H1 (cell line): Measurements from ENCODE around the gene VEPH1. TPM values are rescaled to one million over a fixed set of nuclear protein-coding genes. Genes with fewer than 3 reads are reported as not detected.

Source experiments
- CTCF ChIA-PET: fragments of 300-600 bp; sonication (Branson Sonifier 250); formaldehyde crosslinking; loops from one replicate; lab custom pipeline; 2021; ENCODE audit not compliant: partially characterized antibody; lab: Charles Lee
- POLR2A ChIA-PET: fragments of 300-600 bp; sonication (Branson Sonifier 250); formaldehyde crosslinking; loops from one replicate; lab custom pipeline; 2021; ENCODE audit warnings: inconsistent platforms; ENCODE audit not compliant: partially characterized antibody; lab: Charles Lee
- DNase-seq, 2 experiments: peaks; one replicate each; pipeline versions ENCODE4 v3.0.0 to v3.0.0-alpha.2; 2010 to 2022; ENCODE audit warnings: low spot score in 2 of 2, low read depth in 1 of 2, mixed read lengths in 1 of 2
- FAIRE-seq: peaks from 2 replicates; lab custom pipeline; 2011; peaks lifted over from hg19 to GRCh38; lab: Jason Lieb, UNC
- H2AFZ ChIP-seq: 2 replicates; pipeline ENCODE4 v1.8.1; 2012; ENCODE audit warnings: low read length, inconsistent platforms
- H2AK5ac ChIP-seq: 2 replicates; pipeline ENCODE4 v1.6.1; 2013; ENCODE audit warnings: low read depth, low read length
- H2BK120ac ChIP-seq: replicated peaks from 2 replicates; pipeline ENCODE3; 2013; ENCODE audit warnings: low read depth, low read length, inconsistent platforms
- H2BK12ac ChIP-seq: 2 replicates; pipeline ENCODE4 v1.6.1; 2013; ENCODE audit warnings: low read depth, low read length
- H2BK15ac ChIP-seq: 2 replicates; pipeline ENCODE4 v1.6.1; 2013; ENCODE audit warnings: low read length
- H2BK20ac ChIP-seq: 2 replicates; pipeline ENCODE4 v1.6.1; 2013; ENCODE audit warnings: low read length
- H2BK5ac ChIP-seq: 2 replicates; pipeline ENCODE4 v1.6.1; 2013; ENCODE audit warnings: low read depth, low read length
- H3K14ac ChIP-seq: 2 replicates; pipeline ENCODE4 v1.6.1; 2013; ENCODE audit warnings: inconsistent platforms; ENCODE audit not compliant: insufficient read length
- H3K18ac ChIP-seq: 2 replicates; pipeline ENCODE4 v1.6.1; 2013; ENCODE audit warnings: low read length; ENCODE audit errors: extremely low read depth
- H3K23ac ChIP-seq: 2 replicates; pipeline ENCODE4 v1.6.1; 2013; ENCODE audit warnings: inconsistent platforms; ENCODE audit not compliant: insufficient read length
- H3K23me2 ChIP-seq: 2 replicates; pipeline ENCODE4 v1.6.1; 2013; ENCODE audit warnings: low read depth, low read length
- H3K27ac ChIP-seq: 2 replicates; pipeline ENCODE4 v1.6.1; 2011; ENCODE audit warnings: low read depth, low read length, inconsistent platforms
- H3K27me3 ChIP-seq, 4 experiments: replicated peaks in 1 of 4; 1 replicate in 1 of 4; 2 replicates in 3 of 4; pipeline versions ENCODE4 v1.6.1 to v1.8.1; 2011 to 2013; ENCODE audit warnings: low read length in 3 of 4, mild to moderate bottlenecking in 3 of 4, inconsistent platforms in 2 of 4, mixed read lengths in 2 of 4, moderate library complexity in 1 of 4; ENCODE audit not compliant: control insufficient read depth in 3 of 4, insufficient read depth in 3 of 4; ENCODE audit errors: extremely low read depth in 1 of 4
- H3K36me3 ChIP-seq, 4 experiments: 2 replicates each; pipeline versions ENCODE4 v1.6.1 to v1.8.1; 2011 to 2013; ENCODE audit warnings: mild to moderate bottlenecking in 4 of 4, low read length in 3 of 4, moderate library complexity in 2 of 4, control low read depth in 1 of 4, inconsistent platforms in 1 of 4; ENCODE audit not compliant: insufficient read depth in 4 of 4, control insufficient read depth in 2 of 4
- H3K4ac ChIP-seq: replicated peaks from 2 replicates; pipeline ENCODE3; 2013; ENCODE audit warnings: low read length, low read depth, mixed read lengths, inconsistent platforms; ENCODE audit not compliant: insufficient read length
- H3K4me1 ChIP-seq, 4 experiments: replicated peaks in 1 of 4; 1 replicate in 1 of 4; 2 replicates in 3 of 4; pipeline versions ENCODE4 v1.6.1 to v1.8.1; 2011 to 2013; ENCODE audit warnings: low read length in 3 of 4, inconsistent platforms in 2 of 4, mixed read lengths in 1 of 4; ENCODE audit not compliant: insufficient read depth in 4 of 4, control insufficient read depth in 3 of 4
- H3K4me2 ChIP-seq, 2 experiments: 2 replicates each; pipeline versions ENCODE4 v1.6.1 to v1.8.1; 2011 to 2013; ENCODE audit warnings: low read depth in 2 of 2, low read length in 2 of 2, control low read depth in 1 of 2, inconsistent platforms in 1 of 2, mild to moderate bottlenecking in 1 of 2; ENCODE audit not compliant: insufficient read depth in 1 of 2
- H3K4me3 ChIP-seq, 4 experiments: fragments of 200-600, 300-600 bp in 1 of 4; sonication (generic), shearing (Covaris generic), sonication (Bioruptor Twin) in 1 of 4; 2 replicates each; pipeline versions ENCODE4 v1.5.1 to v1.8.1; 2011 to 2016; ENCODE audit warnings: low read length in 4 of 4, low read depth in 3 of 4, control low read depth in 2 of 4, inconsistent platforms in 2 of 4, mild to moderate bottlenecking in 2 of 4, mixed read lengths in 1 of 4, moderate library complexity in 1 of 4; ENCODE audit not compliant: insufficient read depth in 2 of 4; ENCODE audit errors: extremely low read depth in 1 of 4
- H3K56ac ChIP-seq: replicated peaks from 2 replicates; pipeline ENCODE3; 2013; ENCODE audit warnings: low read depth, mild to moderate bottlenecking, mixed read lengths, low read length, inconsistent platforms; ENCODE audit not compliant: insufficient read length
- H3K79me1 ChIP-seq: 2 replicates; pipeline ENCODE4 v1.6.1; 2013; ENCODE audit warnings: low read depth, low read length, control low read depth
- H3K79me2 ChIP-seq, 2 experiments: 2 replicates each; pipeline versions ENCODE4 v1.6.1 to v1.8.1; 2012 to 2013; ENCODE audit warnings: low read length in 2 of 2, mild to moderate bottlenecking in 2 of 2, inconsistent platforms in 1 of 2; ENCODE audit not compliant: insufficient read depth in 2 of 2, control insufficient read depth in 1 of 2
- H3K9ac ChIP-seq, 4 experiments: replicated peaks in 1 of 4; 1 replicate in 1 of 4; 2 replicates in 3 of 4; pipeline versions ENCODE4 v1.6.1 to v1.8.1; 2011 to 2013; ENCODE audit warnings: low read depth in 3 of 4, low read length in 3 of 4, control low read depth in 2 of 4, mild to moderate bottlenecking in 2 of 4, moderate library complexity in 2 of 4, inconsistent platforms in 1 of 4; ENCODE audit errors: extremely low read depth in 1 of 4
- H3K9me3 ChIP-seq, 2 experiments: 2 replicates each; pipeline versions ENCODE4 v1.6.1 to v1.8.1; 2012 to 2013; ENCODE audit warnings: mild to moderate bottlenecking in 2 of 2, moderate library complexity in 2 of 2, control low read depth in 1 of 2, inconsistent platforms in 1 of 2, low read depth in 1 of 2, low read length in 1 of 2, mixed read lengths in 1 of 2; ENCODE audit not compliant: insufficient read depth in 2 of 2
- H4K20me1 ChIP-seq, 2 experiments: replicated peaks in 1 of 2; 2 replicates each; pipeline versions ENCODE3 to v1.8.1; 2011 to 2013; ENCODE audit warnings: inconsistent platforms in 2 of 2, low read length in 2 of 2, mild to moderate bottlenecking in 1 of 2; ENCODE audit not compliant: insufficient read depth in 2 of 2, control insufficient read depth in 1 of 2
- H4K5ac ChIP-seq: 2 replicates; pipeline ENCODE4 v1.6.1; 2013; ENCODE audit warnings: low read length, low read depth, mixed read lengths, inconsistent platforms; ENCODE audit not compliant: insufficient read length
- H4K8ac ChIP-seq: 2 replicates; pipeline ENCODE4 v1.8.0; 2013; ENCODE audit warnings: mild to moderate bottlenecking, moderate library complexity, low read length, inconsistent platforms; ENCODE audit not compliant: insufficient read depth; ENCODE audit errors: extremely low read depth
- H4K91ac ChIP-seq: replicated peaks from 2 replicates; pipeline ENCODE3; 2013; ENCODE audit warnings: low read length, mixed read lengths, inconsistent platforms; ENCODE audit not compliant: insufficient read length
- BACH1 ChIP-seq: IDR thresholded peaks from 2 replicates; pipeline ENCODE4 v1.6.1; 2012; ENCODE audit warnings: low read length, improper control_type of control experiment
- JUND ChIP-seq: IDR thresholded peaks from 2 replicates; pipeline ENCODE4 v1.6.1; 2011; ENCODE audit warnings: mild to moderate bottlenecking, improper control_type of control experiment, low read length
- POLR2A ChIP-seq, 2 experiments: IDR thresholded peaks; 1 replicate in 1 of 2; 2 replicates in 1 of 2; pipeline ENCODE4 v1.6.1; 2011; ENCODE audit warnings: low read depth in 2 of 2, low read length in 2 of 2, mild to moderate bottlenecking in 2 of 2; ENCODE audit errors: control extremely low read depth in 1 of 2
- POLR2AphosphoS5 ChIP-seq: IDR thresholded peaks from 2 replicates; pipeline ENCODE4 v1.6.1; 2011; ENCODE audit warnings: low read depth, low read length
- RNF2 ChIP-seq: fragments of 200-900, 300-1000 bp; sonication (generic); IDR thresholded peaks from 2 replicates; pipeline ENCODE4 v1.7.1; 2016; ENCODE audit warnings: borderline replicate concordance, low read depth, mild to moderate bottlenecking, antibody characterized with exemption, low read length; ENCODE audit not compliant: poor library complexity, severe bottlenecking; ENCODE audit errors: missing control alignments
- RXRA ChIP-seq: IDR thresholded peaks from 2 replicates; pipeline ENCODE4 v1.6.1; 2011; ENCODE audit warnings: low read depth, mild to moderate bottlenecking, low read length, moderate library complexity; ENCODE audit not compliant: insufficient read depth
- SIX5 ChIP-seq: IDR thresholded peaks from 2 replicates; pipeline ENCODE4 v1.6.1; 2011; ENCODE audit warnings: mild to moderate bottlenecking, low read depth, low read length
- SP1 ChIP-seq: IDR thresholded peaks from 2 replicates; pipeline ENCODE4 v1.6.1; 2011; ENCODE audit warnings: low read depth, low read length
- WGBS, 2 experiments: shearing (Covaris generic) in 1 of 2; methylation state at CpG; one replicate each; pipeline versions ENCODE4 v1.1.6 to v1.1.7; 2013 to 2015; ENCODE audit warnings: low lambda C conversion rate in 2 of 2, mixed read lengths in 2 of 2, inconsistent platforms in 1 of 2, low coverage in 1 of 2, missing lambda C conversion rate in 1 of 2; ENCODE audit not compliant: insufficient replicate concordance in 2 of 2, insufficient coverage in 1 of 2, insufficient read length in 1 of 2; ENCODE audit errors: extremely low coverage in 1 of 2, missing lambda C conversion rate in 1 of 2; 5-methylcytosine and 5-hydroxymethylcytosine counted together
- polyA plus RNA-seq, 7 experiments: library from polyadenylated mRNA; depleted of rRNA in 3 of 7; stranded (reverse) in 5 of 7; unstranded in 2 of 7; fragments of >200 nt in 5 of 7; fragments of 200-250 nt in 2 of 7; gene quantifications; 1 replicate in 5 of 7; 2 replicates in 1 of 7; 4 replicates in 1 of 7; pipeline versions ENCODE4 v1.2.1 to v1.2.3, GENCODE V29; 2011 to 2013; ENCODE audit warnings: missing spikeins in 2 of 7, mixed read lengths in 2 of 7
- total RNA-seq: library from RNA; stranded (reverse); fragmentation: NEBNext Ultra II Directional; extraction: Animal tissue kit (Norgen Biotek cat#: 25700); gene quantifications from 2 replicates; pipeline ENCODE4 v1.2.1, GENCODE V29; 2021
- TF ChIP-seq, protein P1 (sequence below): IDR thresholded peaks from 2 replicates; pipeline ENCODE4 v1.6.1; 2012; ENCODE audit warnings: inconsistent platforms
- TF ChIP-seq, protein P2 (sequence below): IDR thresholded peaks from 2 replicates; pipeline ENCODE4 v1.6.1; 2011; ENCODE audit warnings: low read depth, mild to moderate bottlenecking, low read length; ENCODE audit not compliant: insufficient read depth

The VEPH1 gene
- total and polyA plus RNA-seq, 2 of the 8 experiments (the other 6 are each of a cell fraction or from before 2014, with no cell fraction given), result 12.0 to 18.3 TPM

DNA sequence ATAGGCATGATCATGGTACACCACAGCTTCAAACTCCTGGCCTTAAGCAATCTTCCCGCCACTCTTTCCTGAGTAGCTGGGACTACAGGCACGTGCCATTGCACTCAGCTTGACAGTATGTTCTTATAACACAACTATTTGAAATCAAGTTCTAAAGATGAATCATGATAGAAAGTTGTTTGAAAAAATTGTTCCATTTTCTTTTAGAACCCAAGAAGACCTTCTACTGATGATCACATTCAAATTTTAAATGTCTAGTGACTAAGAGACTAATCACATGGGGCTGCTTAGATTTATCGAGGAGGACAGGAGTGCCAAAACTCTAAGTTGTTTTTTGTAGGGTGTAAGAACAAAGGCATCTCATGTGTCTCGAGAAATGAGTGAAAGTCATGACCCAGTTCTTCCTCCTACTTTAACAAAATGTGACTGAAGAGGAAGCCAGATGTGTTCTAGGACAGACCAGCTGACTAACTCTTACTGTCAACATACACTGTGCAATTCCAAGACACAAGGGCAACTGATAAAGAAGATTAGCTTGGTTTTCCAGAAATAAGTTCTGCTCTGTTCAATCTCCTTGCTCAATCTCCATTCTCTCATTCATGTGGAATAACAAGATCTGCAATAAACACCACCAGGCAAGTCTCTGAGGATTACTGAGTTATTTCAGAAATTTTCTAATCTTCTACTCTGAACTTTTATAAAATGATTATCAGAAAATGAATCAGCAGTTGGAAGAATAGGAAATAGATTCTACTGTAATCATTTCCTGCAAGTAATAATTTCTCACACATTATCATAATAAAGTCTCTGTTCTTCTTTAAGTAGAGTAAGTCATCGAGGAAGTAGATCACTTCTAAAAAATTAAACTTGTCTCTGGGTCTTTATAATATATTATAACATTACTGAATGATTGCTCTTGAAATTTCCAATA, 220.7 kb downstream of the VEPH1 start:
- no peak for TF ChIP-seq RXRA
- no peak for TF ChIP-seq SIX5
- no peak for TF ChIP-seq POLR2AphosphoS5
- no peak for TF ChIP-seq BACH1
- TF ChIP-seq SP1, result no peak
- TF ChIP-seq, protein P1, sequence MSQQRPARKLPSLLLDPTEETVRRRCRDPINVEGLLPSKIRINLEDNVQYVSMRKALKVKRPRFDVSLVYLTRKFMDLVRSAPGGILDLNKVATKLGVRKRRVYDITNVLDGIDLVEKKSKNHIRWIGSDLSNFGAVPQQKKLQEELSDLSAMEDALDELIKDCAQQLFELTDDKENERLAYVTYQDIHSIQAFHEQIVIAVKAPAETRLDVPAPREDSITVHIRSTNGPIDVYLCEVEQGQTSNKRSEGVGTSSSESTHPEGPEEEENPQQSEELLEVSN, result no peak
- no peak for TF ChIP-seq JUND
- no peak for TF ChIP-seq POLR2A (IDR thresholded peaks at IDR 0.05; ENCODE audit: control extremely low read depth in 1 of 2, low read depth in 2 of 2, low read length in 2 of 2)
- no peak for TF ChIP-seq RNF2
- TF ChIP-seq, protein P2, sequence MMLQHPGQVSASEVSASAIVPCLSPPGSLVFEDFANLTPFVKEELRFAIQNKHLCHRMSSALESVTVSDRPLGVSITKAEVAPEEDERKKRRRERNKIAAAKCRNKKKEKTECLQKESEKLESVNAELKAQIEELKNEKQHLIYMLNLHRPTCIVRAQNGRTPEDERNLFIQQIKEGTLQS, result no peak
- Histone ChIP-seq H2BK5ac (no peak overlapping the region), H2BK20ac (no peak overlapping the region), H2BK15ac (no peak overlapping the region), H3K14ac (no peak overlapping the region), H2AK5ac (no peak overlapping the region), H2BK120ac (no peak overlapping the region), H3K4me2 (no peak overlapping the region), H3K4me1 (no peaks in the 10 kb centered on the region), H3K79me2 (no peaks in the 10 kb centered on the region), H3K9me3 (no peaks in the 10 kb centered on the region), H2BK12ac (no peak overlapping the region), H3K23me2 (no peaks in the 10 kb centered on the region; the same call in 1 of the 2 replicates), H4K8ac (no peak overlapping the region), H3K18ac (no peak overlapping the region), H4K20me1 (no peaks in the 10 kb centered on the region), H3K9ac (no peak overlapping the region), H3K23ac (no peak overlapping the region), H3K4ac (no peak overlapping the region), H3K4me3 (no peak overlapping the region), H2AFZ (no peak overlapping the region), H3K56ac (no peak overlapping the region), H3K27ac (no peak overlapping the region), H3K36me3 (no peaks in the 10 kb centered on the region), H3K27me3 (no peaks in the 10 kb centered on the region; a peak in 1 of 7 replicates), H4K5ac (no peak overlapping the region), H4K91ac (no peak overlapping the region), H3K79me1 (no peaks in the 10 kb centered on the region)
- ChIA-PET POLR2A (no interaction called here), CTCF (interaction anchor here (1.0 to 1.6 kb wide), 4 partner anchors 9 to 290 kb away, joined by 3 read pairs; no protein-coding TSS in a partner anchor)
- FAIRE-seq, result no peak
- no peak for DNase-seq
- WGBS, 2 experiments, result 92% methylated on average over 5 of the region's 5 CpGs; no CpG with 5 or more reads in 1 of the 2 experiments
